Measurements from ENCODE around the gene TUBG1. TPM values are rescaled to one million over a fixed set of nuclear protein-coding genes. Genes with fewer than 3 reads are reported as not detected.

The TUBG1 gene
- total RNA-seq, 1 experiment from 2014 or later = 114 TPM

DNA sequence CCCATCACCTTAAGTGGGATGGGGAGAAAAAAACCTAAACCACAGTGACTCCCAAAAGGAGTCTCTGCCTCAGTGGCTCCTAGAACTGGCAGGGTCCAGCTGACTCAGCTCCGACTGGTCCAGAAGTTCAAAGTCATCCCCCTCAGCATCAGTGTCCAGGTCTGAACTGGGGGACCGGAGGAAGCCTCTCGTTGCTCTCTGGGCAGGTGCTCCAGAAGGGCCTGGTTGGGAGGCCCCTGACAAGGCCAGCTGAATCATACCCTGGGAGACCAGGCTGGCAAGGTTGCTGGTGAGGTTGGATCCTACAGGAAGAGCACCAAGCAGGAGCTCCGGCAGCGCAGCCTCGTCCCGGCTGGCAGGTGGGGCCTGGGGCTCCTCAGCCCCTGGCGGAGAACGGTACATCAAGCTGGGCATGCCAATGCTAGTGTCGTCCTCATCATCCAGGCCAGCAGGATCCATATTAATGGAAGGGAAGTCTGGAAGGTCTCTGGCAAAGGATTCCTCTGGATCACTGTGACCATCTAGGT, 27.7 kb upstream of the TUBG1 start:
- H3K79me2 ChIP-seq (ENCODE audit: low read length) = peaks cover 13% of the 10 kb centered on the region
- H3K9ac ChIP-seq (ENCODE audit: low read length) = no peak overlapping the region
- no peaks in the 10 kb centered on the region for H3K9me2 ChIP-seq (replicated peaks; ENCODE audit: low read length)
- intact Hi-C loops (cut with micrococcal nuclease) = no loop called here
- H4K20me1 ChIP-seq (ENCODE audit: low read length) = no peaks in the 10 kb centered on the region
- ChIA-PET POLR2A (ENCODE audit: unreplicated experiment) (no interaction called here), CTCF (no interaction called here)
- no peak overlapping the region for H3K4me3 ChIP-seq (ENCODE audit: low read length)
- no peaks in the 10 kb centered on the region; the same call in none of the 2 replicates for H3K36me3 ChIP-seq (ENCODE audit: low read depth, low read length)
- H3K4me1 ChIP-seq (ENCODE audit: insufficient read depth, low read length) = peaks cover 4% of the 10 kb centered on the region; the same call in 1 of the 2 replicates
- H3K4me2 ChIP-seq (ENCODE audit: low read length) = no peak overlapping the region
- H3K9me3 ChIP-seq (ENCODE audit: low read length) = no peaks in the 10 kb centered on the region
- no peak overlapping the region for H2AFZ ChIP-seq (ENCODE audit: low read length)
- H3F3A ChIP-seq (ENCODE audit: low read length, unreplicated experiment) = peaks cover 4% of the 10 kb centered on the region
- H3K27ac ChIP-seq (ENCODE audit: low read length) = no peak overlapping the region
- TF ChIP-seq EZH2phosphoT487 (IDR thresholded peaks at IDR 0.05; ENCODE audit: borderline replicate concordance, low read length) (no peak), EZH2 (IDR thresholded peaks at IDR 0.05; ENCODE audit: low read length, unreplicated experiment) (no peak)
- DNase-seq = no peak
- BruUV-seq (replicated peaks) = no TSS peak
- no peaks in the 10 kb centered on the region for H3K27me3 ChIP-seq (ENCODE audit: low read length)
- no peak for ATAC-seq

DNA sequence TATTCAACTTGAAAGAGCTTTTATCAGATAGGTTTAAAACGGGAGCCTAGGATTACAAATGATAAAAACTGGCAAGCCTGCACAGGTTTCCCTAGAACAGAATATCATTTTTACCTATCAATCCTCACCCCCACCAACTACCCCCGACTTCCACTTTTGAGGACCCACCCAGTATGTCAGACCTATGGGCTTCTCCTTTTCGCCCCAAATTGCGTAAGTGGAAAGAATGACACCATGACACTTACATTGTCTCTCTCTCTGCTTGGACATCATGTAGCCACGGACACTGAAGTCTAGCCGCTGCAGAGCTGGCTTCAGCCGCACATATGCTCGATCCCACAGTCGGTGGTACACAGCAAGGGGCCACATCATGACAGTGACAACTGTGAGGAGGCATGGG, 24.6 kb upstream of the TUBG1 start:
- no TSS peak for BruUV-seq (replicated peaks)
- no peak for DNase-seq
- no peaks in the 10 kb centered on the region for H3K9me2 ChIP-seq (replicated peaks; ENCODE audit: low read length)
- no peaks in the 10 kb centered on the region for H3K27me3 ChIP-seq (ENCODE audit: low read length)
- H3K9ac ChIP-seq (ENCODE audit: low read length) = no peak overlapping the region
- H3K79me2 ChIP-seq (ENCODE audit: low read length) = no peaks in the 10 kb centered on the region
- POLR2A ChIA-PET (ENCODE audit: unreplicated experiment) = no interaction called here
- H3K4me1 ChIP-seq (ENCODE audit: insufficient read depth, low read length) = no peaks in the 10 kb centered on the region
- H3K9me3 ChIP-seq (ENCODE audit: low read length) = no peaks in the 10 kb centered on the region
- no peak overlapping the region for H3K4me2 ChIP-seq (ENCODE audit: low read length)
- no peak overlapping the region for H2AFZ ChIP-seq (ENCODE audit: low read length)
- CTCF ChIA-PET = no interaction called here
- no peaks in the 10 kb centered on the region for H4K20me1 ChIP-seq (ENCODE audit: low read length)
- TF ChIP-seq, protein P1, sequence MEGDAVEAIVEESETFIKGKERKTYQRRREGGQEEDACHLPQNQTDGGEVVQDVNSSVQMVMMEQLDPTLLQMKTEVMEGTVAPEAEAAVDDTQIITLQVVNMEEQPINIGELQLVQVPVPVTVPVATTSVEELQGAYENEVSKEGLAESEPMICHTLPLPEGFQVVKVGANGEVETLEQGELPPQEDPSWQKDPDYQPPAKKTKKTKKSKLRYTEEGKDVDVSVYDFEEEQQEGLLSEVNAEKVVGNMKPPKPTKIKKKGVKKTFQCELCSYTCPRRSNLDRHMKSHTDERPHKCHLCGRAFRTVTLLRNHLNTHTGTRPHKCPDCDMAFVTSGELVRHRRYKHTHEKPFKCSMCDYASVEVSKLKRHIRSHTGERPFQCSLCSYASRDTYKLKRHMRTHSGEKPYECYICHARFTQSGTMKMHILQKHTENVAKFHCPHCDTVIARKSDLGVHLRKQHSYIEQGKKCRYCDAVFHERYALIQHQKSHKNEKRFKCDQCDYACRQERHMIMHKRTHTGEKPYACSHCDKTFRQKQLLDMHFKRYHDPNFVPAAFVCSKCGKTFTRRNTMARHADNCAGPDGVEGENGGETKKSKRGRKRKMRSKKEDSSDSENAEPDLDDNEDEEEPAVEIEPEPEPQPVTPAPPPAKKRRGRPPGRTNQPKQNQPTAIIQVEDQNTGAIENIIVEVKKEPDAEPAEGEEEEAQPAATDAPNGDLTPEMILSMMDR (conservative IDR thresholded peaks at IDR 0.05; ENCODE audit: low read depth, low read length) = no peak
- TF ChIP-seq EZH2phosphoT487 (IDR thresholded peaks at IDR 0.05; ENCODE audit: borderline replicate concordance, low read length) (no peak), EZH2 (IDR thresholded peaks at IDR 0.05; ENCODE audit: low read length, unreplicated experiment) (no peak)
- intact Hi-C loops (cut with micrococcal nuclease) = no loop called here
- ATAC-seq = no peak
- no peaks in the 10 kb centered on the region; the same call in none of the 2 replicates for H3K36me3 ChIP-seq (ENCODE audit: low read depth, low read length)
- H3K27ac ChIP-seq (ENCODE audit: low read length) = no peak overlapping the region
- no peaks in the 10 kb centered on the region for H3F3A ChIP-seq (ENCODE audit: low read length, unreplicated experiment)
- no peak overlapping the region for H3K4me3 ChIP-seq (ENCODE audit: low read length)

DNA sequence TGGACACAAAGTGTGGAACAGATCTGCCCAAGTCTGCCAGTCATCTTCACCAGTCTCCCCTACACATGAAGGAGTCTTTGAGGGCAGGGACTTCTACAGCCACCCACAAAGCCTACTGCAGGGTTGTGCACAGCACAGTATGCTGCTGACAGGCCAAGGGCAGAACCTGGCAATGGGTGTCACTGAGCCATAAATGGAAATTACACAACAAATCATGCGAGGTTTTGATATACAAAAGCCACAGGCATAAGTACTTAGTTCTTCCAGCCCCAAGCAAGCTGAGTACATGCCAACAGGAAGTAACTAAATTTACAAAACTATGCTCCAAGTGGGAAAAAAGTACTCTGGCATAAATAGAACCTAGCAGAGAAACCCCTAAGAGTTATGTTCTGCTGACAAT, 24.1 kb upstream of the TUBG1 start:
- no TSS peak for BruUV-seq (replicated peaks)
- no peak overlapping the region for H3K4me2 ChIP-seq (ENCODE audit: low read length)
- H3K36me3 ChIP-seq (ENCODE audit: low read depth, low read length) = no peaks in the 10 kb centered on the region; the same call in none of the 2 replicates
- no peak for TF ChIP-seq EZH2 (IDR thresholded peaks at IDR 0.05; ENCODE audit: low read length, unreplicated experiment)
- no peak for TF ChIP-seq EZH2phosphoT487 (IDR thresholded peaks at IDR 0.05; ENCODE audit: borderline replicate concordance, low read length)
- TF ChIP-seq, protein P1 (conservative IDR thresholded peaks at IDR 0.05; ENCODE audit: low read depth, low read length) = no peak
- CTCF ChIA-PET = no interaction called here
- H3F3A ChIP-seq (ENCODE audit: low read length, unreplicated experiment) = no peaks in the 10 kb centered on the region
- H3K79me2 ChIP-seq (ENCODE audit: low read length) = no peaks in the 10 kb centered on the region
- no peak overlapping the region for H3K27ac ChIP-seq (ENCODE audit: low read length)
- H4K20me1 ChIP-seq (ENCODE audit: low read length) = no peaks in the 10 kb centered on the region
- no peaks in the 10 kb centered on the region for H3K27me3 ChIP-seq (ENCODE audit: low read length)
- intact Hi-C loops (cut with micrococcal nuclease) = no loop called here
- no peak for DNase-seq
- H3K9me2 ChIP-seq (replicated peaks; ENCODE audit: low read length) = no peaks in the 10 kb centered on the region
- H3K4me3 ChIP-seq (ENCODE audit: low read length) = no peak overlapping the region
- no peak for ATAC-seq
- POLR2A ChIA-PET (ENCODE audit: unreplicated experiment) = no interaction called here
- no peak overlapping the region for H2AFZ ChIP-seq (ENCODE audit: low read length)
- H3K4me1 ChIP-seq (ENCODE audit: insufficient read depth, low read length) = no peaks in the 10 kb centered on the region
- no peaks in the 10 kb centered on the region for H3K9me3 ChIP-seq (ENCODE audit: low read length)
- no peak overlapping the region for H3K9ac ChIP-seq (ENCODE audit: low read length)

Measured in PC-3 (cell line).